ENCODE data around the gene JARID2. TPM values are rescaled to one million over a fixed set of nuclear protein-coding genes. Genes with fewer than 3 reads are reported as not detected.

The JARID2 gene
- total and polyA plus RNA-seq, 9 of the 15 experiments (the other 6 are each of a cell fraction or from before 2014, with no cell fraction given) = 5.0 to 29.0 (median 15.6) TPM

- Histone ChIP-seq H3K4me1 (replicated peaks in 1 of 2; ENCODE audit: control insufficient read depth in 2 of 2, insufficient read depth in 2 of 2, low read length in 2 of 2) (peaks cover 27 to 53% of the 10 kb centered on the region in 2 experiments), H4K20me1 (replicated peaks; ENCODE audit: control insufficient read depth, insufficient read depth, low read length) (peaks cover 61% of the 10 kb centered on the region), H3K9ac (ENCODE audit: insufficient read depth in 1 of 2, low read depth in 2 of 2, low read length in 2 of 2) (peak overlapping the region in 1 of 2 experiments; percentile 57; a peak in 1 of 4 replicates), H3K9me1 (ENCODE audit: control insufficient read depth, insufficient read depth, low read length) (peaks cover 9% of the 10 kb centered on the region), H3K9me3 (replicated peaks; ENCODE audit: control insufficient read depth, insufficient read depth, low read depth, low read length) (no peaks in the 10 kb centered on the region), H2AFZ (ENCODE audit: low read depth, low read length) (no peak overlapping the region), H3K4me2 (ENCODE audit: insufficient read depth, low read length) (no peak overlapping the region), H3K27me3 (ENCODE audit: control insufficient read depth in 2 of 2, insufficient read depth in 2 of 2, low read length in 2 of 2) (no peaks in the 10 kb centered on the region), H3K4me3 (no peak overlapping the region), H3K27ac (ENCODE audit: extremely low read depth, low read depth, low read length) (no peak overlapping the region), H3K79me2 (ENCODE audit: control insufficient read depth, insufficient read depth, low read length) (peaks cover 95% of the 10 kb centered on the region), H3K36me3 (ENCODE audit: control insufficient read depth, insufficient read depth, low read length) (no peaks in the 10 kb centered on the region; the same call in 2 of the 3 replicates)
- no TSS peak for BruUV-seq (replicated peaks)
- FAIRE-seq (no peak), ATAC-seq (peak; percentile 38), DNase-seq (ENCODE audit: extremely low read depth in 1 of 4, low spot score in 3 of 4) (no peak)
- POLR2A ChIA-PET = interaction anchor here (0.6 to 1.0 kb wide), 2 partner anchors 15 to 16 kb away, joined by 3 read pairs; no protein-coding TSS in a partner anchor
- TF ChIP-seq ZNF197 (CRISPR knock-in tag; IDR thresholded peaks at IDR 0.05; ENCODE audit: low read depth) (no peak), ZNF785 (CRISPR knock-in tag; IDR thresholded peaks at IDR 0.05) (no peak), ZNF3 (CRISPR knock-in tag; IDR thresholded peaks at IDR 0.05) (no peak), TFAM (CRISPR knock-in tag; conservative IDR thresholded peaks at IDR 0.05) (no peak), CTCF (IDR thresholded peaks at IDR 0.05 in 2 of 3, conservative IDR thresholded peaks at IDR 0.05 in 1 of 3; ENCODE audit: insufficient read depth in 2 of 3, low read depth in 1 of 3, low read length in 3 of 3) (no peak), MXD1 (CRISPR knock-in tag; IDR thresholded peaks at IDR 0.05; ENCODE audit: borderline replicate concordance, poor library complexity, severe bottlenecking) (no peak), NFXL1 (CRISPR knock-in tag; IDR thresholded peaks at IDR 0.05) (no peak)
- CTCF ChIA-PET (ENCODE audit: low intra/inter-chr PET ratio) = no interaction called here
- in situ Hi-C loops (cut with MboI) (no loop called here), intact Hi-C loops (cut with micrococcal nuclease) (loop anchor here (5.0 kb wide), 1 partner anchor 86 kb away; no protein-coding TSS in a partner anchor)
- WGBS (ENCODE audit: insufficient coverage, low coverage, missing lambda C conversion rate) = 76% methylated on average over 1 of the region's 1 CpG
These were observed 92.6 kb downstream of the JARID2 start for GRCh38 chr6:15338476-15338875.

All from K562 (cell line).